ENCODE measurements around the gene MLN.

MLN gene

GRCh38 chr6:33752646-33753015, 51.2 kb downstream of the MLN start:
- DNase-seq (ENCODE audit: low spot score) = no peak

GRCh38 chr6:33751771-33752645, 51.8 kb downstream of the MLN start:
- no peak for DNase-seq (ENCODE audit: low spot score)

GRCh38 chr6:33750244-33750991, 53.4 kb downstream of the MLN start:
- DNase-seq (ENCODE audit: low spot score) = no peak

- DNase-seq (ENCODE audit: low spot score) = no peak
Observed at GRCh38 chr6:33749401-33749800, 54.4 kb downstream of the MLN start.

DNA sequence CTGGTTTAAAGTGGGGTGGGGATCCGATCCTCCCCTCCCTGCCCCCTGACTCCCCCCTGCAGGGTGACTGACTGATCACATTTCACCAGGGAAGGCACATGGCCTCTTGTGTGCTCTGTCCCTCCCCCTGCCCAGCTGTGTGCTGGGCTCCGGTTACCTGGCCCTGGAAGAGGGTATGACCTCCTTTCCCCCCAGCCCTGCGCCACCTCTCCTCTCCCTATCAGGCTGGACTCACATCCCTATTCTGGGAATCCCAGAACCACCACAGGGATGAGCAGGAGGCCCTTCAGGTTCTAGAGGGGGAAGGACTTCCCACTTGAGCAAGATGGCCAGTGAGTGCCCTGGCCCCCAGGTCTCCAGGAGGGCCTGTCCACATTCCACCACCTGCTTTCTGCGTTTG, 55.0 kb downstream of the MLN start:
- DNase-seq (ENCODE audit: low spot score) = no peak

GRCh38 chr6:33747823-33748222, 56.0 kb downstream of the MLN start:
- DNase-seq (ENCODE audit: low spot score) = no peak

GRCh38 chr6:33746651-33747100, 57.1 kb downstream of the MLN start, which contains the start of gene IP6K3:
Gene IP6K3 (minus strand): TSS chr6:33746905. CDS start chr6:33735476, 11,429 bp downstream.
- DNase-seq (ENCODE audit: low spot score) = no peak

GRCh38 chr6:33746036-33746600, 57.7 kb downstream of the MLN start:
- DNase-seq (ENCODE audit: low spot score) = no peak

DNA sequence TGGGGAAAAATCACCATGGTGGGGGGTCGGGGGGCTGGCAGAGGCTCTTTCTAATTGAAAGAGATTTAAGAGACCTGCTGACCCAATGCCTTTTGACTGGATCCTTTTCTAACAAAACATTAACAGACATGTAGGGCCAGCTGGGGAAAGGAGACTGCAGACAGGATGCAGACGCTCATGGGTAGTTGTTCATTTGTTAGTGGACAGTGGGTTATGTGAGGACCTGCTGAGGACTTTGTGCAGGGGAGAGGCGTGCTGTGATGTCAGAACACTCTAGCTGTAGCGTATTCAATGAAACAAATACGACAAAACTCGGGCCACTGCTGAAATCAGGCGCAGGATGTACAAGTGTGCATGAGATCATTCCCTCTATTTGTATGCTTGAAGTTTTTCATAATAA, 58.3 kb downstream of the MLN start:
- DNase-seq (ENCODE audit: low spot score) = no peak

DNA sequence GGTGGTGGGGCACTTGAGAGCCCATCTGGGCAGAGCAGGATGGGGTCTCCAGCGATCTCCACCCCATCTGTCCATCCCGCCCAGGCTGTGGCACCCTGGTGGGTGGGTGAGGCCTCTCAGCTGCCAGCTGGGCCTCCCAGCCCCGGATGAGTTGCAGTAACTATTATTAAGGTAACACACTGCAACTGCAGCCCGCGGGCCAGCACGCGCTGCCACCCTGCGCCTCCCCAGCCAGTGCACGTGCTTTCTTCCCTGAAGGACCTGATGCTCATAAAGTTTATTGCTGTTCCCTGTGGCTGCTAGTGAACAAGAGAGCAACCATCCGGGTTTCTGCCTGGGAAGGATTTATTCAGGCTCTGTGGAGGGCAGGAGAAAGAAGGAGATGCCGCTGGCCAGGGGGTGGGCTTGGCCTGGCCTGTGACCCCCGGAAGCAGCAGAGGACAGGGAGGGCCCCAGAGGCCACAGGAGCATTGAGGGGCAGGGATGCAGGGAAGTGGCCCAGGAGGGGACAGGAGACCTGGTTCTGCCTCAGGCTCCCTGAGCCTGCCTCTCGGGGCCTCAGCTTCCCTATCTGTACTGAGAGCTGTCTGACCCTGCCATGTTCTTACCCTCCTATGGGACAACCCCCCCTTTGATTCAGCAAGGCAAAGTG, 58.8 kb downstream of the MLN start:
- DNase-seq (ENCODE audit: low spot score) = no peak
